ENCODE measurements around the gene PITX2.
"Not testable (repeated sequence)": the region's sequence is repeated elsewhere in the genome, so short reads cannot be mapped to it uniquely, and the experiment has no call there.

Gene PITX2

DNA sequence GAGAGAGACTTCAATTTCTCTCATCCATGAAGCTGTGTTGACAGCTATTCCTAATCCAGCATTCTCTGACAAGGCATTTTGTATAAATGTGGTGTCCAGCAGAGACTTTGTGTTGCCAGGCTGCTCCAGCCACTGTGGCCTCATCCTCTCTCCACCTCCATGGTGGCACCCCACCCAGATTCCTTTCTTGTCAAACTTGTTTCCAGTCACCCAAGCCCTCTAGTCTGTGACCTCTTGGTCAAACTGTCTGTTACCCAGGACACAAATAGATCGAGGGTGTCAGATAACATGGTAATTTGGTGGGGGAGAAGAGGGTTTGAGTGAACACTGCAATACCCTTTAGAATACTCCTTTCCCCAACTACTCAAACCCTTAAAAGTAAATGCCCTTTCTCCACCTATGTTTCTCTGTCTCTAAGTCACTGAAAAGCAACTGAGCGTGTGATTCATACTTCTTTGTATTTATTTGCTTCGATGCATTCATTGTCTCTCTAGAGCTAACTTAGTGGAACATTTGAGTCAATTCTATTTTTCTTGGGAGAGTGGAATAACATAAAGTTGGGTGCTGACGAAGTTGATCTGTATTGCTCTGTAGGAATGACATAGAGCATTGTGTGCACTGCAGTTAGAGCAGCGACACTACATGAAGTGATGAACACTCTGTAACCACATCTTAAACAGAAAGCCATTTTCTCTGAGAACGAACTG lies 13.7 kb downstream of the PITX2 start:
- no peak for DNase-seq

DNA sequence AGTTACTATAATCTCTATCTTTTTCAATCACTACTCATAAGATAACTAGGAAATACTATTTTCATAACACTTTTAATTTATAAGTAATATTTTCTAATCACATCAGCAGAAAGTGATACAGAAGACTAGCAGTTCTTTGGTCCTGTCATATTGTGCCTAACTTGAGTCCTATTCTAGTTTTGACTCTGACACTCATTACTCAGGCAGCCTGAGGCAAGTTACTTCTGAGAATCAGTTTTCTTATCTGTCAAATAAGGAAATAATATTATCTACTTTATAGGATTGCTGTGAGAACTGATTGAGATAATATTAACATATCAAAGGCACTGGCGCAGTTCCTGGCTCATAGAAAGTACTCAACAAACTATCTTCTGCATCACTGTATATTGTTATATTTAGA lies 17.8 kb downstream of the PITX2 start:
- DNase-seq = no peak

DNA sequence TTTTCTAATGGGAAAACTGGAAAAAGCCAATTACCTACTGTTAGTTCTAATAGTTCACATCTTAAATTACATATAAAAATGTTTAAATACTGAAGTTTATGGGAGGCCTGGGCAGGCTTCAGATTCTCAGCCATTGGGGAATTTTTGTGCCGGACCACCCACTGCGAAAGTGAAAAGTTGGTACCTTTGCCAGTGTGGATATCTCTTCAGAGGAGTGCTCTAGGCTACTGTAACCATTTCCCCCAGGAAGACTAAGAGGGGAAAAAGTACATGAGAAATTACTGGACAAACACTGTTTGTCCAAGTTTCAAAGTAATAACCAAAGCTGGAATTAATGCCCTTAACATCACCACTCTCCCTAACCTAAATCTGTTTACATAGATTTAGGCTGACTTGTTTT lies 20.8 kb downstream of the PITX2 start:
- DNase-seq = no peak

DNA sequence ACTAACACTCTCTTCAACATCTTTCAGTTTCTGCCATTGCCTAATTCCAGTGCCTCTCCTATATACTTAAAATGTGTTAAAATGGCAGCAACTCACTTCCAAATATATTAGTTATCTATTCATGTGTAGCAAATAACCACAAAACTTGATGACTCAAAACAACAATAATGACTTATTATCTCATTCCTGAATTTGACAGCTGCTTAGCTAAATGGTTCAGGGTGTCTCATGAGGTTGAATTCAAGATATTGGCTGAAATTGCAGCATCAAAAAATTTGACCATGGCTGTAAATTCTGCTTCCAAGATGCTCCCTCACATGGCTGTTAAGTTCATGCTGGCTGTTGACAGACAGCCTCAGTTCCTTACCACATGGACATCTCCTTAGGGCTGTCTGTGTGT lies 25.3 kb downstream of the PITX2 start:
- DNase-seq = no peak

DNA sequence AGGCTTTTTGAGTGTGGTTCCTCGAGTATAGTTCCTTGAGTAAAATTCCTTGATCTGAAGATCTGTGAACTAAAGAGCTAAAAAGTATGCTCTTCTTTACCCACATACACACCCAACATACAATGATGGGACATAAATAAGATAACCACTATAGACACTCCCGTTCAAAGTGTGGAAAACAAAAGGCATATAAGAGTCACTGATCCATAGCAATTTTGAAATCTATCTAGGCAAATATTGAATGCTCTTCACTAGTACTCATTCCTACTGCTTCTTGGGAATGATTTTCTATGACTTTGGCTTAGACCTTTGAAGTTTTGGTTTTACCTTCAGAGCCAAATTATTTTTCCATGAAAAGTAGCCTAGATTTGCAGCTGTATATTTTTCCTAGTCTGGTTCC lies 26.4 kb downstream of the PITX2 start:
- no peak for DNase-seq

DNA sequence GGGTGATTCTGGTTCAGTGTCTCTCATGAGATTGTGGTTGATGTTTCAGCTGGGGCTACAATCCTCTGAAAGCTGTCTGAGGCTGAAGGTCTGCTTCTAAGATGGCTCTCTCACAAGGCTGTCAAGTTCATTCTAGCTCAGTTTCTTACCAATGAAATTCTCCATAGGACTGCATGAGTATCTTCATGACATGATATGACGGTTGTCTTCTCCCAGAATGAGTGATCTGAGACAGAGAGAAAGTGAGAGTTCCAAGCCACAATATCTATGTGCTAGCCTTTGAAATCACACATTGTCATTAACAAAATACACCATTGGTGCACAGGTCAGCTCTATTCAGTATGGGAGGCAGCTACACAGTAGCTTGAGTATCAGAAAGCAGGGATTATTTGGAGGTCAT lies 27.3 kb downstream of the PITX2 start:
- DNase-seq = no peak

DNA sequence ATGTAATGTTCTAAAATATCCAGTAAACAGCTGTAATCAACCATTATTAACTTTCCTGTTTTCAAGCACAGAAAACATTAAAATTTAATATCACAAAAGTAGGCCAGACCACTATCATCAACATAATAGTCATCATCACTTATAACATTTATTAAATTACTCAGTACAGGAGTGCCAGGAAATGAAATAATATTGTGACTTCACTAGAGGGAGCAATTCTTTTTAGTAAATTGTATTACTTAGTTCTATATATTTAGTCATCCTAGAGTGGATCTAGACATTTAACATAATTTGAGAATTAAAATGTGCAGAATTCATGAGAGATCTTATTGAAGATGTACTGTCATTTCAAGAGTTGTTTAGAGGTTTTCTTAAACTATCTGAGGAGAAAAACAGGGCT lies 33.6 kb downstream of the PITX2 start:
- DNase-seq = no peak

DNA sequence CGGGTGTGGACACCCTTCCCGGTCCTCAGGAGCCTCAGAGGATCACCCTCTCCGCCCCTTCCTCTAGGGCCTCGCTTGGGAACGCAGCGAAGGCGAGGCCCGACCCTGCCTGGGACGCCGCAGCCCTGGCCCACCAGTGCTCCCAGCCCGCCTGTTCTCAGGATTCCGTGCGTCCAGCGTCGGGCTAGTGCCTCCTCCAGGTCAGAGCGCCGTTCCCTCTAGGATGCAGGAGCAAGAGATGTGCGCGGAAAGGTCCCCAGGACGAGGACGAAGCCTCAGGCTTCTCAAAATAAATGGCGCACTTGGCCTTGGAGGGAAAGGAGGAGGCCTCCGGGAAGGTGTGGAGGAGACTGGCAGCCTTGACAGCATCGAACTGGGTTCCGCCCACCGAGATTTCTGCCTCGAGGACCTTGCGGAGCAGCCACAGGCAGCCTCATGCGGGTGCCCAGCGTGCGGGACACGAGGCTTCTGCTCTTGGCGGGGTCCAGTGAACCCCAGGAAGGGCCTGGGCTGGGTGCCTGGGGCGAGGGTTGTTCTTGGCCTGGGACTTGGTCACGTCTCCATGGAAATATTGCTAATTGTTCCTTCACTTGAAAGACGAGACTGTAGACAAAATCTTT lies 35.1 kb downstream of the PITX2 start:
- DNase-seq = no peak

DNA sequence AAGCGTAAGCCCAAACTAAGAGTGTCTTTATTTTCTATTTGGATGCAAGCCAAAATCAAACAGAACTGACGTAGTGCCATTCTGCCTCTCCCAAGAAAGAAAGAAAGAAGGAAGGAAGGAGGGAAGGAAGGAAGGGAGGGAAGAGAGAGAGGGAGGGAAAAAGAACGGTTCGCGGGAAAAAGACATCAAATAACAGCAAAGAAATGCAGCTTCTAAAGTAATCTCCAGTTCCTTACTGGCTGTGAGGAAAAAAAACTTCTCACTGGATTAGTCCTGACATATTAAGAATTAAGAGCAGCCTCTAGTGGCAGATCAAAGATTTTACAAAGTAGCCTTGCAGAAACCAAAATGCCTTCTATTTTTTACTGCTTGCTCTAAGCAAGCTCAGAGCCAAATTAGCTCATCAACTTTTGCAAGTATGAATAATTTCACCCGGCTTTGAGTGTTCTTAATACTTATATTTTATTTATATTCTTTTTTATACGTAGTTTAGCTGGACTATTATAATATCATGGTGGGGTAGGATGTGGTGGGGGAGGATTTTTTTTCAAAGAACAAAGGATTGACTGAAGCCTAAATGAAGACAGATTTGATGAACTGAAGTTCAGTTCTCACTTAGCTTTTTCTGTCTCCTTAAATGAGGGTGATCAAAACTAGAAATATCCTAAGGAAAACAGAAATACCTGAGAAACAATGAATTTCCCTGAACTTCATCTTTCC lies 36.6 kb downstream of the PITX2 start:
- no peak for DNase-seq

DNA sequence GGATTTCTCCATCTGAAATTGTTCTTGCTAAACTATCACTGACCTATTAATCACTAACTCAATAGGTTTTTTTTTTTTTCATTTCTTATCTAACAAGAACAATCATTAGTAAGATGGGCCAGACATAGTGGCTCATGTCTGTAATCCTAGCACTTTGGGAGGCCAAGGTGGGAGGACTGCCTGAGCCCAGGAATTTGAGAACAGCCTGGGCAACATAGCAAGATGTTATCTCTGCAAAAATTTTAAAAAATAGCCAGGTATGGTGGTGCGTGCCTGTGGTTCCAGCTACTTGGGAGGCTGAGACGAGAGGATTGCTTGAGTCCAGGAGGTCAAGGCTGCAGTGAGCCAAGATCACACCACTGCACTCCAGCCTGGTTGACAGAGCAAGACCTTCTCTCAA lies 46.2 kb downstream of the PITX2 start:
- not testable (repeated sequence) for DNase-seq

All from activated CD4-positive, alpha-beta T cell treated with anti-CD3 and anti-CD28 coated beads for 4 hours (primary cell).